ENCODE measurements around the gene RAB3D. TPM values are rescaled to one million over a fixed set of nuclear protein-coding genes. Genes with fewer than 3 reads are reported as not detected.
"Not testable (repeated sequence)": the region's sequence is repeated elsewhere in the genome, so short reads cannot be mapped to it uniquely, and the experiment has no call there.

RAB3D gene
- total RNA-seq, 2 experiments from 2014 or later, result 1.2 to 2.2 TPM

DNA sequence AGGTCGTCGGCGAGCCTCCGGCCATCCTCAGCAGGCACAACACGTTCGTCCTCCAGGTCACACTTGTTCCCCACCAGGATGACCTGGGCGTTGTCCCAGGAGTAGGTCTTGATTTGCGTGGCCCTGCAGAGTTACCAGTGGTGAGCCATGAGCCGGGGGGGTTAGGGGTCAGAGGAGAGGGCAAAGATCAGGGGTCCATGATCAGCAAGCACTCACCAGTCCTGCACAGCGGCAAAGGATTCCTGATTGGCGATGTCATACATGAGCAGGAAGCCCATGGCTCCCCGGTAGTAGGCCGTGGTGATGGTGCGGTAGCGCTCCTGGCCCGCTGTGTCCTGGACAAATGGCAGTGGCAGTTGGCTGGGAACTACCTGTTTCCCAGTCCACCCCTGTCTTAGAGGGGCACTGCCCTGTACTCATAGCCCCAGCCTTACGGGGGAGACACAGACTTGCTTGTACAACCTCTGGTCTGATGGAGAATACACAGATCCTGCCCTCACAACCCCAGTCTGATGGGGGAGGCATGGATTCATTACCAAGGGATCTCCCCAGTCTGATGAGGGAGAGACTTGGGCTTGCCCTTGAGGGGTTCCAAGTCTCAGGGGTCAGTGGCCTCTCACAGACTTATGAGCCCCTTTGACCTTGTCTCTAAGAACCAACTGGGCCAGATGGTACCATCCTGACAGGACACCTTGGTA lies 3.9 kb downstream of the RAB3D start:
- no peaks in the 10 kb centered on the region for H3K9me3 Mint-ChIP-seq
- no peak overlapping the region for H3K27ac Mint-ChIP-seq
- peaks cover 12% of the 10 kb centered on the region for H3K36me3 ChIP-seq (ENCODE audit: insufficient read depth, low read length)
- H3K27me3 ChIP-seq (ENCODE audit: control insufficient read depth in 1 of 2, insufficient read depth in 2 of 2, low read length in 2 of 2), result no peaks in the 10 kb centered on the region
- H3K4me1 Mint-ChIP-seq (ENCODE audit: low read depth), result peaks cover 26% of the 10 kb centered on the region
- no peak for DNase-seq
- H3K36me3 Mint-ChIP-seq (ENCODE audit: low read depth), result peaks cover 44% of the 10 kb centered on the region
- TF ChIP-seq, protein P1, sequence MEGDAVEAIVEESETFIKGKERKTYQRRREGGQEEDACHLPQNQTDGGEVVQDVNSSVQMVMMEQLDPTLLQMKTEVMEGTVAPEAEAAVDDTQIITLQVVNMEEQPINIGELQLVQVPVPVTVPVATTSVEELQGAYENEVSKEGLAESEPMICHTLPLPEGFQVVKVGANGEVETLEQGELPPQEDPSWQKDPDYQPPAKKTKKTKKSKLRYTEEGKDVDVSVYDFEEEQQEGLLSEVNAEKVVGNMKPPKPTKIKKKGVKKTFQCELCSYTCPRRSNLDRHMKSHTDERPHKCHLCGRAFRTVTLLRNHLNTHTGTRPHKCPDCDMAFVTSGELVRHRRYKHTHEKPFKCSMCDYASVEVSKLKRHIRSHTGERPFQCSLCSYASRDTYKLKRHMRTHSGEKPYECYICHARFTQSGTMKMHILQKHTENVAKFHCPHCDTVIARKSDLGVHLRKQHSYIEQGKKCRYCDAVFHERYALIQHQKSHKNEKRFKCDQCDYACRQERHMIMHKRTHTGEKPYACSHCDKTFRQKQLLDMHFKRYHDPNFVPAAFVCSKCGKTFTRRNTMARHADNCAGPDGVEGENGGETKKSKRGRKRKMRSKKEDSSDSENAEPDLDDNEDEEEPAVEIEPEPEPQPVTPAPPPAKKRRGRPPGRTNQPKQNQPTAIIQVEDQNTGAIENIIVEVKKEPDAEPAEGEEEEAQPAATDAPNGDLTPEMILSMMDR (IDR thresholded peaks at IDR 0.05), result no peak
- H3K4me3 Mint-ChIP-seq, result no peak overlapping the region
- H3K4me3 ChIP-seq (ENCODE audit: low read length), result no peak overlapping the region
- H3K27me3 Mint-ChIP-seq, result no peaks in the 10 kb centered on the region
- POLR2A ChIA-PET, result no interaction called here
- CTCF ChIA-PET, result interaction anchor here (0.9 to 2.3 kb wide), 2 partner anchors 45 to 99 kb away, joined by 3 to 7 read pairs; partner anchors contain the start of gene ODAD3
- H3K4me1 ChIP-seq (ENCODE audit: insufficient read depth, low read length), result peaks cover 35% of the 10 kb centered on the region
- intact Hi-C loops (cut with DNase I, micrococcal nuclease), result no loop called here
- no peak for ATAC-seq (ENCODE audit: poor library complexity)
- peaks cover 0 to 9% of the 10 kb centered on the region in 2 experiments for H3K9me3 ChIP-seq (ENCODE audit: control insufficient read depth in 1 of 2, insufficient read depth in 1 of 2, low read length in 2 of 2)
- no peak overlapping the region for H3K27ac ChIP-seq (ENCODE audit: low read depth in 1 of 2, low read length in 2 of 2)

GRCh38 chr19:11333838-11334237 lies 5.6 kb downstream of the RAB3D start:
- H3K27ac Mint-ChIP-seq; CTCF ChIA-PET; intact Hi-C loops (cut with DNase I, micrococcal nuclease); H3K4me3 Mint-ChIP-seq; POLR2A ChIA-PET; H3K4me3 ChIP-seq (ENCODE audit: low read length); H3K27ac ChIP-seq (ENCODE audit: low read depth in 1 of 2, low read length in 2 of 2); H3K9me3 Mint-ChIP-seq; H3K9me3 ChIP-seq (ENCODE audit: control insufficient read depth in 1 of 2, insufficient read depth in 1 of 2, low read length in 2 of 2); H3K27me3 ChIP-seq (ENCODE audit: control insufficient read depth in 1 of 2, insufficient read depth in 2 of 2, low read length in 2 of 2); ATAC-seq (ENCODE audit: poor library complexity); DNase-seq; H3K27me3 Mint-ChIP-seq: not testable (repeated sequence)
- Histone ChIP-seq H3K36me3 (ENCODE audit: insufficient read depth, low read length) (peaks cover 14% of the 10 kb centered on the region), H3K4me1 (ENCODE audit: insufficient read depth, low read length) (peaks cover 20% of the 10 kb centered on the region)
- Mint-ChIP-seq H3K36me3 (ENCODE audit: low read depth) (peaks cover 44% of the 10 kb centered on the region), H3K4me1 (ENCODE audit: low read depth) (peaks cover 18% of the 10 kb centered on the region)

DNA sequence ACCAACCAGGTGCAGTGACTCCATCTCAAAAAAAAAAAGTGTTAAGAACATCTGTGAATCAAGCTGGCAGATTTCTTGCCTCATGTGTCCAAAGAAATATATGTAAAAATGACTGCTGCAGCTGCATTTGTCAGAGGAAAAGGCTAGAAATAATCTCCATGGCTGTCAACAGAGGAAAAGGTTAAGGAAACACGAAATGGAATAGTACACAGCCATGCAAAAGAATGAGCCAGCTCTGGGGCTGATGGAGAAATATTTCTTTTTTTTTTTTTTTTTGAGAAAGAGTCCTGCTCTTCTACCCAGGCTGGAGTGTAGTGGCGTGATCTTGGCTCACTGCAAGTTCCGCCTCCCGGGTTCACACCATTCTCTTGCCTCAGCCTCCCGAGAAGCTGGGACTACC lies 6.6 kb downstream of the RAB3D start:
- intact Hi-C loops (cut with DNase I, micrococcal nuclease), result no loop called here
- DNase-seq, result no peak
- no peak overlapping the region for H3K4me3 ChIP-seq (ENCODE audit: low read length)
- ChIA-PET CTCF (no interaction called here), POLR2A (interaction anchor here (1.1 kb wide), 1 partner anchor 42 kb away, joined by 3 read pairs; no protein-coding TSS in a partner anchor)
- no peak overlapping the region for H3K27ac ChIP-seq (ENCODE audit: low read depth in 1 of 2, low read length in 2 of 2)
- peaks cover 0 to 9% of the 10 kb centered on the region in 2 experiments for H3K9me3 ChIP-seq (ENCODE audit: control insufficient read depth in 1 of 2, insufficient read depth in 1 of 2, low read length in 2 of 2)
- TF ChIP-seq, protein P1 (IDR thresholded peaks at IDR 0.05), result no peak
- ATAC-seq (ENCODE audit: poor library complexity), result no peak
- H3K27ac Mint-ChIP-seq, result no peak overlapping the region
- peaks cover 10% of the 10 kb centered on the region for H3K4me1 ChIP-seq (ENCODE audit: insufficient read depth, low read length)
- H3K4me1 Mint-ChIP-seq (ENCODE audit: low read depth), result peaks cover 9% of the 10 kb centered on the region
- no peaks in the 10 kb centered on the region for H3K27me3 ChIP-seq (ENCODE audit: control insufficient read depth in 1 of 2, insufficient read depth in 2 of 2, low read length in 2 of 2)
- H3K36me3 ChIP-seq (ENCODE audit: insufficient read depth, low read length), result peaks cover 14% of the 10 kb centered on the region
- peaks cover 44% of the 10 kb centered on the region for H3K36me3 Mint-ChIP-seq (ENCODE audit: low read depth)
- H3K9me3 Mint-ChIP-seq, result no peaks in the 10 kb centered on the region
- no peaks in the 10 kb centered on the region for H3K27me3 Mint-ChIP-seq
- no peak overlapping the region for H3K4me3 Mint-ChIP-seq

GRCh38 chr19:11331502-11331901 lies 8.0 kb downstream of the RAB3D start:
- intact Hi-C loops (cut with DNase I, micrococcal nuclease), result no loop called here
- DNase-seq (no peak), ATAC-seq (ENCODE audit: poor library complexity) (no peak)
- H3K9me3 Mint-ChIP-seq, result no peaks in the 10 kb centered on the region
- no peak overlapping the region for H3K27ac Mint-ChIP-seq
- CTCF ChIA-PET, result no interaction called here
- H3K9me3 ChIP-seq (ENCODE audit: control insufficient read depth in 1 of 2, insufficient read depth in 1 of 2, low read length in 2 of 2), result peaks cover 0 to 9% of the 10 kb centered on the region in 2 experiments
- no peaks in the 10 kb centered on the region for H3K27me3 Mint-ChIP-seq
- H3K27ac ChIP-seq (ENCODE audit: low read depth in 1 of 2, low read length in 2 of 2), result no peak overlapping the region
- no peaks in the 10 kb centered on the region for H3K4me1 ChIP-seq (ENCODE audit: insufficient read depth, low read length)
- H3K36me3 ChIP-seq (ENCODE audit: insufficient read depth, low read length), result peaks cover 14% of the 10 kb centered on the region
- no peaks in the 10 kb centered on the region for H3K27me3 ChIP-seq (ENCODE audit: control insufficient read depth in 1 of 2, insufficient read depth in 2 of 2, low read length in 2 of 2)
- POLR2A ChIA-PET, result no interaction called here
- no peak overlapping the region for H3K4me3 ChIP-seq (ENCODE audit: low read length)
- H3K4me1 Mint-ChIP-seq (ENCODE audit: low read depth), result no peaks in the 10 kb centered on the region
- no peak overlapping the region for H3K4me3 Mint-ChIP-seq
- H3K36me3 Mint-ChIP-seq (ENCODE audit: low read depth), result peaks cover 43% of the 10 kb centered on the region
- TF ChIP-seq, protein P1 (IDR thresholded peaks at IDR 0.05), result no peak
